ENCODE results near the gene OTOGL.

GRCh38 chr12:80271780-80272179 is 172.4 kb downstream of the OTOGL start:
- no peak for TF ChIP-seq CTCF (IDR thresholded peaks at IDR 0.05 in 8 of 11, conservative IDR thresholded peaks at IDR 0.05 in 3 of 11)
- TF ChIP-seq POLR2A (IDR thresholded peaks at IDR 0.05), result no peak
- TF ChIP-seq POLR2AphosphoS5 (IDR thresholded peaks at IDR 0.05), result no peak
